CD4-positive, alpha-beta T cell treated with Interleukin-17A for 1 hour (primary cell): Measurements from ENCODE around the gene CCDC43.
"Not testable (repeated sequence)": the region's sequence is repeated elsewhere in the genome, so short reads cannot be mapped to it uniquely, and the experiment has no call there.

Experiments used
- DNase-seq: peaks from one replicate; pipeline ENCODE4 v3.0.0-alpha.2; 2020

The CCDC43 gene

DNA sequence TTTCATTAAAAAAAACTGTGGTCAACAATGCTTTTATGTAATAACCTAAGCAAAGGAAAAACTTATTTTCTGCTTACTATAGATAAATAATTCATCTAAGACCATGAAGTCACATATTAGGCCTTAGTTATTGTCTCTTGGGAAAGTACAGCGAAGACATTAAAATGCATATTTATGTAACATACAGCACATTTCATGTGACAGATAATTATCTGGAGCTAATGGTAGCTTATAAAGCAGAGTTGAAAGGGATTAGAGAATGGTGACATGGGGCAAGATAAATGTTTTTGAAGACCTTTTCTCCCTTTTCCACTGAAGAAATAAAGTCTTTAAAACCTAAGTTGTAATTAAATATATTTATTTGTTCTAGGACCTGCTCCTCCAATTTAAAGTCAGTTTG, 23.6 kb downstream of the CCDC43 start:
- no peak for DNase-seq

- no peak for DNase-seq
Observed at GRCh38 chr17:44664867-44665266, 24.7 kb downstream of the CCDC43 start.

DNA sequence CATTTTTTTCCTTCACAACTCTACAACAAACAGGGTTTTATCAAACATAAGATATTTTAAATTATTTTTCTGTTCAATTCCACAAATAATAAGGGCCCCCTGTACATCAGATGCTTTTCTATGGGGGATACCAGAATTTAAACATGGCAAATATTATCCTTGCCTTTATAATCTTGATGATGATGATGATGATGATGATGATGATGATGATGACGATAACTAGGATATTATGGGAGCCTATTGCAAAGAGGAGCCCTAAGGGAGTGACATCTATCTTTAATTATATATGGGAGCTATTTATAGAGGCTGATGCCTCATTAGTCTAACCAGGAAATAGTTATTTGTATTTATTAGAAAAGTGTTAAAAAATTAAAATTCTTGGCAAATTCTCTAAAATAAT, 26.5 kb downstream of the CCDC43 start:
- no peak for DNase-seq

- no peak for DNase-seq
Observed at GRCh38 chr17:44661835-44662234, 27.7 kb downstream of the CCDC43 start.

- DNase-seq = peak; percentile 31
Observed at GRCh38 chr17:44655983-44656710, 33.4 kb downstream of the CCDC43 start, which contains the start of gene MEIOC. TSS of gene MEIOC (plus strand) at chr17:44656468. CDS start at chr17:44656614, 146 bp downstream.

GRCh38 chr17:44653954-44654353, 35.6 kb downstream of the CCDC43 start:
- DNase-seq = no peak

DNA sequence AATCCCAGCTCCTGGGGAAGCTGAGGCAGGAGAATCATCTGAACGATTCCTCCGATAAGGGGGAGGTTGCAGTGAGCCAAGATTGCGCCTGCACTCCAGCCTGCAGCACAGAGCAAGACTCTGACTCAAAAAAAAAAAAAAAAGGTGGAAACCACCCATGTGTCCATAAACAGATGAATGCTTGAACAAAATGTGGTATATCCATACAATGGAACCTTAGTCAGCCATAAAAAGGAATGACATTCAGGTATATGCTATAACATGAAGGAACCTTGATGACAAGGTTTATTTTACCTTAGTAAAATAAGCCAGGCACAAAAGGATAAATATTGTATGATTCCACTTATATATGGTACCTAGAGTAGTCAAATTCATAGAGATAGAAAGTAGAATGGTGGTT, 36.2 kb downstream of the CCDC43 start:
- DNase-seq = no peak

GRCh38 chr17:44652727-44653126, 36.8 kb downstream of the CCDC43 start:
- DNase-seq = no peak

DNA sequence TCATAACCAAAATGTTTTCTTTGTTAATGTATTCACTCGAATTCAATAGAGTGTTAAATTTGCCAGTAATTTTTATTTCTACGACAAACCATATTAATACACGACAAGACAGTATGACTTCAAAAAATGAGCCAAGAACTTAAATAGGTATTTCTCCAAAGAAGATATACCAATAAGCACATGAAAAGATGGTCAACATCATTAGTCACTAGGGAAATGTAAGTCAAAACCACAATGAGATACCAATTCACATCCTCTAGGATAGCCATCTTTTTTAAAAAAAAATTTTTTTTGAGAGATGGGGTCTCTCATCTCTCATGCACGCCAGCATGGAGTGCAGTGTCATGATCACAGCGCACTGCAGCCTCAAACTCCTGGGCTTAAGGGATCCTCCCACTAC, 38.3 kb downstream of the CCDC43 start:
- DNase-seq = no peak

- no peak for DNase-seq
Observed at GRCh38 chr17:44648963-44649362, 40.6 kb downstream of the CCDC43 start.

DNA sequence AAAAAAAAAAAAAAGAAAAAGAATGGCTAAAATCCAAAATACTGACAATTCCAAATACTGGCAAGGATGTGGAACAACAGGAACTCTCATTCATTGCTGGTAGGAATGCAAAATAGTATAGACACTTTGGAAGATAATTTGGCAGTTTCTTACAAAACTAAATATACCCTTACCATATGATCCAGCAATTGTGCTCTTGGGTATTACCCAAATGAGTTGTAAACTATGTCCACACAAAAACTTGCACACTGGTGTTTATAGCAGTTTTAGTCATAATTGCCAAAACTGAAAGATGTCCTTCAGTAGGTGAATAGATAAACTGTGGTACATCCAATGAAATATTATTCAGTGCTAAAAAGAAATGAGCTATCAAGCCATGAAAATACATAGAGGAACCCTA, 41.8 kb downstream of the CCDC43 start:
- no peak for DNase-seq

DNA sequence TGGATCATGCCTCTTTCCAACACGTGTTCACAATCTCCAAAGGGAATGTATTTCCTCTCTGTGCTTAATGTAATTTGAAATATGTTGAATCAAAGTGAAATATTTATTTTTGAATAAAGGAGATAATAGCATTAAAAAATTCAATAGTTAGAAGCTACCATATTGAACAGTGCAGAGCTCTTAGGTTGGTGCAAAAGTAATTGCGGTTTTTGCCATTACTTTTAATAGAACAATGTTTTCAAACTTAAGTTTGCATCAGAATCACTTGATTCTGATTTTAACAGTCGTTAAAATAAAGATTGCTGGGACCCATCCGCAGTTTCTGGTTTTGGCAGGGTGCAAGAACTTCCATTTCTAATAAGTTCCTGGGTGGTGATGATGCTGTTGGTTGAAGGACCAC, 43.3 kb downstream of the CCDC43 start:
- no peak for DNase-seq

DNA sequence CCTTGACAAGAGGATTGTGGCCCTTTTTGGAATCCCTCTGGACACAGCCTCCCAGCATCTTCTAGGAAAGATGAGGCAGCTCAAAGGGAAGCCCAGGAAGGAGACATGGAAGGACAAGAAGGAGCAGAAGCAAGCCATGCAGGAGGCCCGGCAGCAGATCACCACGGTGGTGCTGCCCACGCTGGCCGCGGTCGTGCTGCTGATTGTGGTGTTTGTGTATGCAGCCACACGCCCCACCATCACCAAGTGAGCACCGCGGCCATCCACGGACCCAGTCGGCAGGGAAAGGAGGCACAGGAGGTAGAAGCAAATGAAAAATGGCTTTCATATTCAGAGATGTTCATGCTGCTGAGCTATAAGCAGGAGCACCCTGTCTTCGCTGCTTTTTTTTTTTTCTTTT, 44.2 kb downstream of the CCDC43 start:
- no peak for DNase-seq

DNA sequence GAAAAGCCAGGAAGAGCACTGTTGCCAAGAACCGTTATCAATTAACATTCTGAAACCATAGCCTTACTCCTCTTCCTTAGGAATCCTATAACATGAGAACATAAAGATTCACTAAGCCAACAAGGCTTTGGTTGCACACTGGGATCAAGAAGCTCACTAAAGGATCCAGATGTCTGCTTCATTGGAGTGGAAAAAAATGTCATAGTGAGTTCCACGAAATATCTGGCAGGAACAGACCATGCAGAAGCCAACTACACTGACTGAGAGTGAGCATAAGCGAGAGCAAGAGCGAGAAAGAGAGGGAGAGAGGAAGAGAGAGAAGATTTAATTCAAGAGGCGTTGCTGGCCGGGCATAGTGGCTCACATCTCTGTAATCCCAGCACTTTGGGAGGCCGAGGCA, 46.7 kb downstream of the CCDC43 start:
- no peak for DNase-seq

DNA sequence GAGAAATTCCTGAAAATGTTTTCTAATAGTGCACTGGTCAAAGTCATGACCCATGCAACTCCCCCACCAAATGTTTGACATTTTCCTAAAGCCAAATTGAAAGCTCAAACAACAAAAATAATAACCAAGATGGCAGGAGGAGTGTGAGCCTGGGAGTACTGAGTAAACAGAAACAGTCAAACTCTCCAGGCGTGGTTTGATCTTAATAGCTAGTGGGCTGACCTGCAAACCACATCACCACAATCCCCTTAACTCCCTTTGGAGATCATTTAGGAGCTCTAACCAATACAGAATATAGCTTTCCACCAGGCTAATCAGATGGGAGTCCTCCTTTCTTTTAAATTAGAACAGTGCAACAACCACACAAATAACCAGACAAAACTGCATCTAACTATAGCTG, 52.5 kb downstream of the CCDC43 start:
- no peak for DNase-seq

GRCh38 chr17:44636562-44636961, 53.0 kb downstream of the CCDC43 start:
- DNase-seq = peak; percentile 6

DNA sequence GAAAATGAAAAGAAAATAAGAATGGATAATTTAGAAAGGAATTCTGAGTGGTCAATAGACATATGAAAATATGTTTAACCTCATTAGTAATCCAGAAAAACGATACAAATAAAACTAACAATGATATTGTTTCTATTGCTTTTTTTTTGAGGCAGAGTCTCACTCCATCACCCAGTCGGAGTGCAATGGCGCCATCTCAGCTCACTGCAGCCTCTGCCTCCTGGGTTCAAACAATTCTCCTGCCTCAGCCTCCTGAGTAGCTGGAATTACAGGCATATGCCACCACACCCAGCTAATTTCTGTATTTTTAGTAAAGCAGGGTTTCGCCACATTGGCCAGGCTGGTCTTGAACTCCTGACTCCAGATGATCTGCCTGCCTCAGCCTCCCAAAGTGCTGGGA, 55.2 kb downstream of the CCDC43 start:
- not testable (repeated sequence) for DNase-seq

- DNase-seq = no peak
Observed at GRCh38 chr17:44633998-44634397, 55.6 kb downstream of the CCDC43 start.

DNA sequence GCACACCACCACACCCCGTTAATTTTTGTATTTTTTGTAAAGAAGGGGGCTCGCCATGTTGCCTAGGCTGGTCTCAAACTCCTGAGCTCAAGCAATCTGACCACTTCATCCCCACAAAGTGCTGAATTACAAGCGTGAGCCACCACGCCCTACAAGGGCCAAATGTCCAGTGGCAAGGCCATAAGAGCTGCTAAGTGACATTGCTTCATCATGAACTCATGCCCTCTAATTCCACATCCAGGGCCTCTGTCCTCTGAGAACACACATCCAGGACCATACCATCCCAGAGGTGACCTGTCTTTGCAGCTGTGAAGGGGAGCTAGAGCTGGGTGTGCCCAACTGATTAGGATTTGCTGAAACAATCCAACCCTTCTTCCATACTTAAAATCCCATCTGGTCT, 58.9 kb downstream of the CCDC43 start:
- no peak for DNase-seq

DNA sequence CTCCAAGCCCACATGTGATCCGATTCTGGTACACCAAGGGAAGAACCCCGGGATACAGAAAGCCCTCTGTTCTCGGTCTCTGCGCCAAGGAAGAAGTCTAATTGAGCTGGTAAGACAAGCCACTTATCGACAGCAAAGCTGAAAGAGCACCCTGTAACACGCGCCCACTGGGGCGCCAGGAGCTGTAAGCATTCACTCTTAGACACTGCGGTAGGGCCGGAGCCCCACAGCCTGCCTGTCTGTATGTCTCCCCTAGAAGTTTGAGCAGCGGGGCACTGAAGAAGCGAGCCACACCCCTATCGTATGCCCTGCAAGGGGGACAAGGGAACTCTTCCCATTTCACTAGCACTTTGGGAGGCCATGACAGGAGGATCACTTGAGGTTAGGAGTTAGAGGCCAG, 60.3 kb downstream of the CCDC43 start:
- DNase-seq = no peak

GRCh38 chr17:44628243-44629188, 61.1 kb downstream of the CCDC43 start:
- peak; percentile 12 for DNase-seq

GRCh38 chr17:44627513-44628242, 61.9 kb downstream of the CCDC43 start:
- no peak for DNase-seq
